B cell (primary cell): ENCODE data around the gene AIRE. TPM values are rescaled to one million over a fixed set of nuclear protein-coding genes. Genes with fewer than 3 reads are reported as not detected.

Experiments
- ATAC-seq: fragments of 200-7000 bp; cut with Tn5 transposase; one replicate; pipeline ENCODE4 v1.10.0; 2021; ENCODE audit warnings: low read depth, mild to moderate bottlenecking, moderate number of reproducible peaks, moderate library complexity
- CTCF ChIA-PET: fragments of 350-600 bp; sonication (Branson Sonifier 250); formaldehyde crosslinking; loops from one replicate; lab custom pipeline; 2021; ENCODE audit warnings: antibody characterized with exemption, inconsistent platforms; lab: Charles Lee
- POLR2A ChIA-PET: fragments of 350-600 bp; sonication (Branson Sonifier 250); formaldehyde crosslinking; loops from one replicate; lab custom pipeline; 2021; ENCODE audit warnings: antibody characterized with exemption; lab: Charles Lee
- DNase-seq: peaks from one replicate; pipeline ENCODE4 v3.0.0; 2013
- H2AFZ ChIP-seq: 2 replicates; pipeline ENCODE4 v1.6.1; 2012; ENCODE audit warnings: mild to moderate bottlenecking, low read depth, low read length; ENCODE audit not compliant: insufficient read depth, poor library complexity, severe bottlenecking
- H3K27ac ChIP-seq, 2 donors: 1 replicate in 1 of 2; 2 replicates in 1 of 2; pipeline ENCODE4 v1.5.1; 2012 to 2013; ENCODE audit warnings: low read length in 2 of 2, mild to moderate bottlenecking in 2 of 2, moderate library complexity in 1 of 2
- H3K27me3 ChIP-seq, 4 experiments: fragments of 200-600 bp in 1 of 4; sonication (generic) in 1 of 4; replicated peaks in 1 of 4; 1 replicate in 2 of 4; 2 replicates in 2 of 4; pipeline versions ENCODE4 v1.6.1 to v1.7.0; 2013 to 2016; ENCODE audit warnings: low read length in 3 of 4, mild to moderate bottlenecking in 2 of 4, mixed read lengths in 1 of 4, moderate library complexity in 1 of 4; ENCODE audit not compliant: insufficient read depth in 4 of 4, control insufficient read depth in 3 of 4; ENCODE audit errors: control extremely low read depth in 1 of 4
- H3K36me3 ChIP-seq, 2 experiments: replicated peaks in 1 of 2; 1 replicate in 1 of 2; 2 replicates in 1 of 2; pipeline versions ENCODE4 v1.6.1 to v1.7.1; 2013; ENCODE audit warnings: low read length in 1 of 2; ENCODE audit not compliant: insufficient read depth in 2 of 2, control insufficient read depth in 1 of 2; ENCODE audit errors: control extremely low read depth in 1 of 2, extremely low read depth in 1 of 2
- H3K4me1 ChIP-seq, 2 donors: fragments of 200-600 bp in 1 of 2; sonication (generic) in 1 of 2; 1 replicate in 1 of 2; 2 replicates in 1 of 2; pipeline versions ENCODE4 v1.5.1 to v1.6.1; 2013 to 2017; ENCODE audit warnings: low read length in 2 of 2; ENCODE audit not compliant: control insufficient read depth in 2 of 2, insufficient read depth in 2 of 2
- H3K4me2 ChIP-seq: replicated peaks from 2 replicates; pipeline ENCODE3; 2012; ENCODE audit warnings: mild to moderate bottlenecking, low read depth, low read length; ENCODE audit not compliant: poor library complexity, severe bottlenecking
- H3K4me3 ChIP-seq, 5 experiments: fragments of 200-600 bp in 1 of 5; sonication (generic) in 1 of 5; 1 replicate in 3 of 5; 2 replicates in 2 of 5; pipeline versions ENCODE4 v1.5.1 to v1.7.0; 2011 to 2016; ENCODE audit warnings: low read length in 4 of 5, mild to moderate bottlenecking in 4 of 5, low read depth in 2 of 5, control low read depth in 1 of 5, moderate library complexity in 1 of 5; ENCODE audit not compliant: insufficient read depth in 1 of 5; ENCODE audit errors: control extremely low read depth in 1 of 5, extremely low read depth in 1 of 5
- H3K79me2 ChIP-seq: fragments of 200-600 bp; sonication (generic); one replicate; pipeline ENCODE4 v1.6.0; 2016; ENCODE audit warnings: low read length; ENCODE audit not compliant: control insufficient read depth, insufficient read depth
- H3K9ac ChIP-seq: fragments of 200-600 bp; sonication (generic); 2 replicates; pipeline ENCODE4 v1.6.1; 2017; ENCODE audit warnings: mild to moderate bottlenecking, low read length, moderate library complexity
- H3K9me3 ChIP-seq, 3 donors: one replicate each; pipeline versions ENCODE4 v1.6.1 to v1.7.1; 2013; ENCODE audit warnings: low read length in 2 of 3; ENCODE audit not compliant: control insufficient read depth in 2 of 3, insufficient read depth in 1 of 3; ENCODE audit errors: control extremely low read depth in 1 of 3
- H4K20me1 ChIP-seq: 2 replicates; pipeline ENCODE4 v1.6.0; 2012; ENCODE audit warnings: mild to moderate bottlenecking, low read length; ENCODE audit not compliant: insufficient read depth, control insufficient read depth, poor library complexity, severe bottlenecking
- H3K27ac Mint-ChIP-seq: one replicate; pipeline ENCODE4 v1.8.0; 2021; ENCODE audit warnings: mixed read lengths
- H3K27me3 Mint-ChIP-seq: one replicate; pipeline ENCODE4 v1.8.0; 2021; ENCODE audit warnings: mixed read lengths
- H3K4me1 Mint-ChIP-seq: one replicate; pipeline ENCODE4 v1.8.0; 2021; ENCODE audit warnings: mixed read lengths
- H3K4me3 Mint-ChIP-seq: one replicate; pipeline ENCODE4 v1.8.0; 2021; ENCODE audit warnings: mixed read lengths
- H3K9me3 Mint-ChIP-seq: one replicate; pipeline ENCODE4 v1.8.0; 2022; ENCODE audit warnings: mixed read lengths; ENCODE audit not compliant: insufficient read depth
- CTCF ChIP-seq: fragments of 200-600 bp; IDR thresholded peaks from one replicate; pipeline ENCODE4 v1.8.0; 2022; ENCODE audit warnings: antibody characterized with exemption, mild to moderate bottlenecking
- EZH2 ChIP-seq: IDR thresholded peaks from 2 replicates; pipeline ENCODE4 v1.6.1; 2012; ENCODE audit warnings: borderline replicate concordance, low read depth, mild to moderate bottlenecking, moderate library complexity, low read length; ENCODE audit not compliant: insufficient read depth, poor library complexity, severe bottlenecking
- WGBS: methylation state at CpG from one replicate; pipeline ENCODE4 v1.1.5; 2013; ENCODE audit warnings: missing lambda C conversion rate; ENCODE audit not compliant: insufficient coverage; 5-methylcytosine and 5-hydroxymethylcytosine counted together
- intact Hi-C: fragments of 100-400 bp; cut with micrococcal nuclease; formaldehyde crosslinking; loops from one replicate; pipeline ENCODE4 v1.10.0; 2022
- polyA plus RNA-seq: library from polyadenylated mRNA; depleted of rRNA; stranded (reverse); fragments of >200 nt; gene quantifications from 2 replicates; pipeline ENCODE4 v1.2.3, GENCODE V29; 2012
- total RNA-seq, 2 donors: library from RNA; stranded (reverse); fragments of 120-200 nt in 1 of 2; gene quantifications; 1 replicate in 1 of 2; 2 replicates in 1 of 2; pipeline versions ENCODE4 v1.2.3 to v1.2.4, GENCODE V29; 2013 to 2022

Gene AIRE
- total and polyA plus RNA-seq, 2 donors (not counting 1 experiment from before 2014, with no cell fraction given), result 0.37 TPM; not detected in 1

- no peaks in the 10 kb centered on the region for H3K9me3 Mint-ChIP-seq
These were observed 12.6 kb downstream of the AIRE start for GRCh38 chr21:44298301-44298700.

More at GRCh38 chr21:44298301-44298700, 12.6 kb downstream of the AIRE start:
- no peak overlapping the region for H2AFZ ChIP-seq
- H4K20me1 ChIP-seq, result peaks cover 28% of the 10 kb centered on the region
- H3K27me3 ChIP-seq, result no peaks in the 10 kb centered on the region
- peaks cover 0 to 3% (median 0%) of the 10 kb centered on the region in 3 donors for H3K9me3 ChIP-seq
- H3K36me3 ChIP-seq, result no peaks in the 10 kb centered on the region
- H3K9ac ChIP-seq, result no peak overlapping the region
- peak overlapping the region; percentile 7 to 12 for H3K27ac ChIP-seq
- POLR2A ChIA-PET, result interaction anchor here (0.6 kb wide), 3 partner anchors 40 to 383 kb away, joined by 3 to 5 read pairs (median 5); no protein-coding TSS in a partner anchor
- WGBS, result 100% methylated on average over 1 of the region's 2 CpGs
- CTCF ChIA-PET, result interaction anchor here (0.6 to 1.6 kb wide), 9 partner anchors 12 to 285 kb away, joined by 3 to 11 read pairs (median 4); no protein-coding TSS in a partner anchor
- ATAC-seq (no peak), DNase-seq (no peak)
- H3K4me3 ChIP-seq, result no peak overlapping the region
- H3K4me2 ChIP-seq, result peak overlapping the region; percentile 54
- Mint-ChIP-seq H3K4me3 (peak overlapping the region; percentile 64), H3K4me1 (peaks cover 62% of the 10 kb centered on the region), H3K27me3 (no peaks in the 10 kb centered on the region), H3K27ac (peak overlapping the region; percentile 61)
- H3K79me2 ChIP-seq, result peaks cover 32% of the 10 kb centered on the region
- TF ChIP-seq EZH2 (no peak), CTCF (no peak)
- intact Hi-C loops, result no loop called here
- H3K4me1 ChIP-seq, result peaks cover 70 to 87% of the 10 kb centered on the region in 2 donors
